Activated CD4-positive, CD25-positive, alpha-beta regulatory T cell treated with anti-CD3 and anti-CD28 coated beads, Interleukin-2, amount 50 U/mL, for 72 hours (primary cell): Measurements from ENCODE around the gene CNIH3.

Experiments used
- DNase-seq: peaks from one replicate; pipeline ENCODE4 v3.0.0; 2021

Gene CNIH3

GRCh38 chr1:224726441-224727182, 110.5 kb downstream of the CNIH3 start:
- no peak for DNase-seq

- DNase-seq, result no peak
These were observed 111.5 kb downstream of the CNIH3 start for GRCh38 chr1:224727351-224728289.

- no peak for DNase-seq
These were observed 114.4 kb downstream of the CNIH3 start for GRCh38 chr1:224730540-224730939.

GRCh38 chr1:224730965-224731364, 114.8 kb downstream of the CNIH3 start:
- DNase-seq, result no peak

GRCh38 chr1:224731633-224732032, 115.5 kb downstream of the CNIH3 start:
- no peak for DNase-seq

GRCh38 chr1:224732377-224733026, 116.4 kb downstream of the CNIH3 start:
- DNase-seq, result no peak

- DNase-seq, result no peak
These were observed 117.2 kb downstream of the CNIH3 start for GRCh38 chr1:224733027-224733911.

GRCh38 chr1:224734261-224734935, 118.3 kb downstream of the CNIH3 start:
- DNase-seq, result no peak

- no peak for DNase-seq
These were observed 119.0 kb downstream of the CNIH3 start for GRCh38 chr1:224735159-224735558.

GRCh38 chr1:224736619-224737352, 120.7 kb downstream of the CNIH3 start:
- DNase-seq, result no peak

- no peak for DNase-seq
These were observed 121.2 kb downstream of the CNIH3 start for GRCh38 chr1:224737353-224737727.

- no peak for DNase-seq
These were observed 123.3 kb downstream of the CNIH3 start for GRCh38 chr1:224739303-224739996.

- no peak for DNase-seq
These were observed 124.0 kb downstream of the CNIH3 start for GRCh38 chr1:224739997-224740684.

- DNase-seq, result no peak
These were observed 124.6 kb downstream of the CNIH3 start for GRCh38 chr1:224740685-224741052.

- DNase-seq, result no peak
These were observed 126.2 kb downstream of the CNIH3 start for GRCh38 chr1:224742349-224742748.

GRCh38 chr1:224743608-224744164, 127.6 kb downstream of the CNIH3 start:
- no peak for DNase-seq

- DNase-seq, result no peak
These were observed 128.4 kb downstream of the CNIH3 start for GRCh38 chr1:224744521-224744920.

- DNase-seq, result no peak
These were observed 129.3 kb downstream of the CNIH3 start for GRCh38 chr1:224745394-224745793.

GRCh38 chr1:224745924-224746323, 129.8 kb downstream of the CNIH3 start:
- DNase-seq, result no peak

- DNase-seq, result no peak
These were observed 131.5 kb downstream of the CNIH3 start for GRCh38 chr1:224747578-224747977.
